Mesothelial cell of epicardium (in vitro differentiated cells): ENCODE data around the gene TRAF3. TPM values are rescaled to one million over a fixed set of nuclear protein-coding genes. Genes with fewer than 3 reads are reported as not detected.

Source experiments
- DNase-seq, 2 experiments: peaks; one replicate each; pipeline ENCODE4 v3.0.0; 2021; ENCODE audit warnings: low spot score in 2 of 2; ENCODE audit not compliant: unreplicated experiment in 2 of 2
- H3K27ac Mint-ChIP-seq: 2 replicates; pipeline ENCODE4 v1.8.0; 2021; ENCODE audit warnings: mixed read lengths
- H3K27me3 Mint-ChIP-seq: 2 replicates; pipeline ENCODE4 v1.8.0; 2021; ENCODE audit warnings: low read depth, mixed read lengths
- H3K36me3 Mint-ChIP-seq: 2 replicates; pipeline ENCODE4 v1.8.0; 2021; ENCODE audit warnings: mixed read lengths
- H3K4me1 Mint-ChIP-seq: 2 replicates; pipeline ENCODE4 v1.8.0; 2021; ENCODE audit warnings: mixed read lengths
- H3K4me3 Mint-ChIP-seq: 2 replicates; pipeline ENCODE4 v1.8.0; 2021; ENCODE audit warnings: mild to moderate bottlenecking, moderate library complexity, mixed read lengths
- H3K9me3 Mint-ChIP-seq: 2 replicates; pipeline ENCODE4 v1.8.0; 2021; ENCODE audit warnings: mixed read lengths
- CTCF ChIP-seq: fragments of 200-600 bp; sonication (generic); IDR thresholded peaks from one replicate; pipeline ENCODE4 v1.5.0; 2021; ENCODE audit warnings: antibody characterized with exemption; ENCODE audit not compliant: unreplicated experiment
- total RNA-seq: library from RNA; stranded (reverse); gene quantifications from 3 replicates; pipeline ENCODE4 v1.2.1, GENCODE V29; 2021

The TRAF3 gene
- total RNA-seq, 1 donor from 2014 or later = 26.4 TPM

- DNase-seq = no peak
- H3K27me3 Mint-ChIP-seq = no peaks in the 10 kb centered on the region
- no peak for TF ChIP-seq CTCF
- H3K27ac Mint-ChIP-seq = no peak overlapping the region
- peaks cover 11% of the 10 kb centered on the region for H3K4me1 Mint-ChIP-seq
- H3K36me3 Mint-ChIP-seq = no peaks in the 10 kb centered on the region
- H3K4me3 Mint-ChIP-seq = no peak overlapping the region
- H3K9me3 Mint-ChIP-seq = no peaks in the 10 kb centered on the region
Measured at GRCh38 chr14:102772781-102773570, 4.3 kb upstream of the TRAF3 start.

- peak; percentile 44 for TF ChIP-seq CTCF
- H3K27ac Mint-ChIP-seq = peak overlapping the region; percentile 95
- H3K27me3 Mint-ChIP-seq = no peaks in the 10 kb centered on the region
- no peaks in the 10 kb centered on the region for H3K9me3 Mint-ChIP-seq
- H3K4me3 Mint-ChIP-seq = peak overlapping the region; percentile 43
- H3K36me3 Mint-ChIP-seq = no peaks in the 10 kb centered on the region
- H3K4me1 Mint-ChIP-seq = peaks cover 25% of the 10 kb centered on the region
- peak in 1 of 2 experiments; percentile 51 for DNase-seq
Measured at GRCh38 chr14:102774391-102775153, 2.7 kb upstream of the TRAF3 start.

GRCh38 chr14:102775855-102776760 is 1.1 kb upstream of the TRAF3 start:
- H3K27me3 Mint-ChIP-seq = no peaks in the 10 kb centered on the region
- H3K27ac Mint-ChIP-seq = peak overlapping the region; percentile 97
- no peaks in the 10 kb centered on the region for H3K36me3 Mint-ChIP-seq
- no peaks in the 10 kb centered on the region for H3K9me3 Mint-ChIP-seq
- DNase-seq = no peak
- peaks cover 30% of the 10 kb centered on the region for H3K4me1 Mint-ChIP-seq
- no peak for TF ChIP-seq CTCF
- peak overlapping the region; percentile 79 for H3K4me3 Mint-ChIP-seq

- H3K27me3 Mint-ChIP-seq = no peaks in the 10 kb centered on the region
- no peak for TF ChIP-seq CTCF
- DNase-seq = peak in 1 of 2 experiments; percentile 50
- peak overlapping the region; percentile 59 for H3K27ac Mint-ChIP-seq
- no peaks in the 10 kb centered on the region for H3K36me3 Mint-ChIP-seq
- H3K4me1 Mint-ChIP-seq = peaks cover 30% of the 10 kb centered on the region
- no peaks in the 10 kb centered on the region for H3K9me3 Mint-ChIP-seq
- peak overlapping the region; percentile 75 for H3K4me3 Mint-ChIP-seq
Measured at GRCh38 chr14:102777711-102778337, 575 bp downstream of the TRAF3 start.
